ENCODE measurements around the gene EBF3. TPM values are rescaled to one million over a fixed set of nuclear protein-coding genes. Genes with fewer than 3 reads are reported as not detected.

Gene EBF3
- total RNA-seq, 4 donors from 2014 or later, result 1.4 to 4.2 (median 2.4) TPM

GRCh38 chr10:129894698-129895097 lies 69.4 kb downstream of the EBF3 start:
- Histone ChIP-seq H3K27me3 (peaks cover 36% of the 10 kb centered on the region), H3K27ac (no peak overlapping the region), H3K4me1 (no peaks in the 10 kb centered on the region), H3K9me3 (no peaks in the 10 kb centered on the region), H3K36me3 (no peaks in the 10 kb centered on the region), H3K4me3 (no peak overlapping the region)
- 89% methylated on average over 3 of the region's 3 CpGs for WGBS
- no peak for TF ChIP-seq CTCF (IDR thresholded peaks at IDR 0.05)
- TF ChIP-seq POLR2AphosphoS5 (IDR thresholded peaks at IDR 0.05), result no peak
- no peak for TF ChIP-seq EP300 (IDR thresholded peaks at IDR 0.05)
- no peak for TF ChIP-seq POLR2A (IDR thresholded peaks at IDR 0.05)
- no peak for DNase-seq (ENCODE audit: low spot score in 2 of 2)

GRCh38 chr10:129893104-129894089 lies 70.7 kb downstream of the EBF3 start:
- Histone ChIP-seq H3K27ac (no peak overlapping the region), H3K36me3 (no peaks in the 10 kb centered on the region), H3K4me1 (no peaks in the 10 kb centered on the region), H3K27me3 (peaks cover 26% of the 10 kb centered on the region), H3K4me3 (no peak overlapping the region), H3K9me3 (no peaks in the 10 kb centered on the region)
- DNase-seq (ENCODE audit: low spot score in 2 of 2), result no peak
- 75% methylated on average over 20 of the region's 20 CpGs for WGBS
- no peak for TF ChIP-seq CTCF (IDR thresholded peaks at IDR 0.05)
- TF ChIP-seq POLR2A (IDR thresholded peaks at IDR 0.05), result no peak
- TF ChIP-seq POLR2AphosphoS5 (IDR thresholded peaks at IDR 0.05), result no peak
- TF ChIP-seq EP300 (IDR thresholded peaks at IDR 0.05), result no peak

- WGBS, result 85% methylated on average over 18 of the region's 18 CpGs
- DNase-seq (ENCODE audit: low spot score in 2 of 2), result no peak
- TF ChIP-seq EP300 (IDR thresholded peaks at IDR 0.05) (no peak), POLR2A (IDR thresholded peaks at IDR 0.05) (no peak), CTCF (IDR thresholded peaks at IDR 0.05) (no peak), POLR2AphosphoS5 (IDR thresholded peaks at IDR 0.05) (no peak)
- Histone ChIP-seq H3K4me1 (no peaks in the 10 kb centered on the region), H3K4me3 (no peak overlapping the region), H3K9me3 (no peaks in the 10 kb centered on the region), H3K27ac (no peak overlapping the region), H3K27me3 (peaks cover 18% of the 10 kb centered on the region), H3K36me3 (no peaks in the 10 kb centered on the region)
Observed at GRCh38 chr10:129892548-129893052, 71.5 kb downstream of the EBF3 start.

- Histone ChIP-seq H3K9me3 (no peaks in the 10 kb centered on the region), H3K36me3 (no peaks in the 10 kb centered on the region), H3K27me3 (peaks cover 10% of the 10 kb centered on the region), H3K4me3 (no peak overlapping the region), H3K27ac (no peak overlapping the region), H3K4me1 (no peaks in the 10 kb centered on the region)
- TF ChIP-seq POLR2AphosphoS5 (IDR thresholded peaks at IDR 0.05) (no peak), CTCF (IDR thresholded peaks at IDR 0.05) (no peak), POLR2A (IDR thresholded peaks at IDR 0.05) (no peak), EP300 (IDR thresholded peaks at IDR 0.05) (no peak)
- 95% methylated on average over 13 of the region's 13 CpGs for WGBS
- no peak for DNase-seq (ENCODE audit: low spot score in 2 of 2)
Observed at GRCh38 chr10:129891806-129892205, 72.3 kb downstream of the EBF3 start.

GRCh38 chr10:129890170-129890569 lies 73.9 kb downstream of the EBF3 start:
- Histone ChIP-seq H3K36me3 (no peaks in the 10 kb centered on the region), H3K27me3 (peaks cover 10% of the 10 kb centered on the region), H3K27ac (no peak overlapping the region), H3K4me3 (no peak overlapping the region), H3K4me1 (no peaks in the 10 kb centered on the region), H3K9me3 (no peaks in the 10 kb centered on the region)
- WGBS, result 95% methylated on average over 15 of the region's 15 CpGs
- TF ChIP-seq EP300 (IDR thresholded peaks at IDR 0.05) (no peak), POLR2AphosphoS5 (IDR thresholded peaks at IDR 0.05) (no peak), POLR2A (IDR thresholded peaks at IDR 0.05) (no peak), CTCF (IDR thresholded peaks at IDR 0.05) (no peak)
- no peak for DNase-seq (ENCODE audit: low spot score in 2 of 2)

Data from suprapubic skin (tissue), 4 donors.